HG03280 (cell line): ENCODE data around the gene HOATZ.

Experiments
- ATAC-seq: cut with Tn5 transposase; IDR thresholded peaks from one replicate; pipeline ENCODE4 v1.9.1; 2021; ENCODE audit warnings: mild to moderate bottlenecking, moderate library complexity; ENCODE audit not compliant: unreplicated experiment

Gene HOATZ

DNA sequence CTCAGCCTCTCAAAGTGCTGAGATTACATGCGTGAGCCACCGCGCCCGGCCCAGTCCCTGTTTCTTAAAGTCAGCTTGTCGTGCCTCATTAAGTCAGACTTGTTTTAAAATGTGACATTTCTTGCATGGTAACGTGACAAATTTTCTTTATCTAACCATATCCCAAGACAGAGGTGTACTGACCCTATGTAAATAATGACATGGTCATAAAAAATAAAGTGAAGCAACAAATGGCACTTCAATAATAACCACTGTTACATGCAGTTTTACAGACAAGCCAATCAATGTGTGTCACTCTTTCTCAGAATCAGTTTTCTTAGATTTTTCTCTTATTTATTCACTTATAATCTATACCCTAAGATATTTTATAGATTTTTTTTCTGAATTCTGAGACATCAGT lies 61.2 kb downstream of the HOATZ start:
- ATAC-seq, result no peak

DNA sequence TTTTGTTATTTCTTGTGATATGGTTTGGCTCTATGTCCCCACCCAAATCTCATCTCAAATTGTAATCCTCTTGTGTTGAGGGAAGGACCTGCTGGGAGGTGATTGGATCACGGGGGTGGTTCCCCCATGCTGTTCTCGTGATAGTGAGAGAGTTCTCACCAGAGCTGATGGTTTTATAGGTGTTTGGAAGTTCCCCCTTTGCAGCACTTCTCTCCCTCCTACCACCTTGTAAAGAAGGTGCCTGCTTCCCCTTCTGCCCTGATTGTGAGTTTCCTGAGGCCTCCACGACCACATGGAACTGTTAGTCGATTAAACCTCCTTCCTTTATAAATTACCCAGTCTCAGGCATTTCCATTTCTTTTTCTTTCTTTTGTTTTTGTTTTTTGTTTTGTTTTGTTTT lies 63.2 kb downstream of the HOATZ start:
- ATAC-seq, result no peak

DNA sequence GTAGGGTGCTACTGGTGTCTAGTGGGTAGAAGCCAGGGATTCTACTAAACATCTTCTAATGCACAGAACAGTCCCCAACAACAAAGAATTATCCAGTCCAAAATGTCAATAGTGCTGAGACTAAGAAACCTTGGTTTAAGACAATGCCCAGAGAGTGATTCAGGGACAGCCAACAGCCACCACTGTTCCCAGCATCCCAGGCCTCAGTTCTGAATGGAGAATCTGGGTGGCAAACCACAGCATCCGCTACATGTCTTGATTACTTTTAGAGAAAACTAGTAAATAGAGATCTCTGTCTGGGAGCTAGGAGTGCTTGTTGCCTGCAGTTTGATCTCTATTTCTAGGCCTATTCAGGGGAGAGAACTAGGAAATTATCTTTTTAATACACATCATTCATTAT lies 66.8 kb downstream of the HOATZ start:
- ATAC-seq, result no peak

DNA sequence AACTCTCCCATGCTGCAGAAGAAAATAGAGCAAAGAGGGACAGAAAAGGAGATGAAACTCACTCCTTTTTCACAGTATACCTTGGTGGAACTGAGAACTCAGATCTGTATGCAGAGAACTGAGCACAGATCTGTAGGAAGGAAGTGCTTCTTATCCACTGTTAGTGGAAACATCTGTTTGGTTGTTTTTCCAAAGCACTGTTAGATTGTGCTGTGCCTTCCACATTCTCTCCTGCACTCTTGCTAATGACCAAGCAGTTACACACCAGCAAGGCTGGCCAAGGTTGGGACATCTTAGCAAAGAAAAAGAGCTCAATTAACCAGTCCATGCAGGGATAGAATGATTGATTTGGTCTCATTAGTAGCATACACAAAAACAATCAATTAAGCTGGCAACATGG lies 67.6 kb downstream of the HOATZ start:
- ATAC-seq, result no peak

DNA sequence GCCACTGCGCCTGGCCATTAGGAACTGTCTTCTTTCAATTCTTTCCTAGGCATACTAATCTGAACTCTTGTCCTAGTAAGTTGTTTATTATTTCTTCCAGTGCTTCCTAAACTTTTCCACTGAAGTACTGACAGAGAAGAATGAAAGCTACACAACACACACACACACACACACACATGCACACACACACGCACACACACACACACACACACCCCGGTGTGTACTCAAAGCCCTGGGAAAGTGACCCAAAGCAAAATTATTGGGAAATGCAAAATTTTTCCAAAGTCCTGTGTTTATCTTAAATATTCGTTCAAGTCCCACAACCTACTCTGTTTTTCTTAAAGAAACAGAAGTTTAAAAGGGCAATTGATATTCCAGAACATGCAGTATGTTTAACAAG lies 68.3 kb downstream of the HOATZ start:
- no peak for ATAC-seq

DNA sequence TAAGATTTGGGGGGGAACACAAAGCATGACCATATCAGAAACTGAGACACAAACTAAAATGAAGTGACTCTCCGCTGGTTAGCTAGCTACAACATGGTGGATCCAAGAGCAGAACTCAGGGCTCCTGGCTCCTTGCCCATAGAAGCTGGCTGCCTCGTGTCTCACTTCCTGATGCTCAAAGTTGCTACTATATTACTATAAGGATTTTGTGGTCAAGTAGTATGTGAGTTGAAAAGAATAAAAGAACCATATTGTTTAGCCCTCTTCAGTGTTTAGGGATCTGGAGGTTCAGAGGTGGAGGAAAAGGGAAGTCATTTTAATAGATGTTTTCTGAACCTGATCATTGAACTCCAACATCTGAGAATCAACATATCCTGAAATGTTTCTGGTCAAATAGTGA lies 70.8 kb downstream of the HOATZ start:
- no peak for ATAC-seq

DNA sequence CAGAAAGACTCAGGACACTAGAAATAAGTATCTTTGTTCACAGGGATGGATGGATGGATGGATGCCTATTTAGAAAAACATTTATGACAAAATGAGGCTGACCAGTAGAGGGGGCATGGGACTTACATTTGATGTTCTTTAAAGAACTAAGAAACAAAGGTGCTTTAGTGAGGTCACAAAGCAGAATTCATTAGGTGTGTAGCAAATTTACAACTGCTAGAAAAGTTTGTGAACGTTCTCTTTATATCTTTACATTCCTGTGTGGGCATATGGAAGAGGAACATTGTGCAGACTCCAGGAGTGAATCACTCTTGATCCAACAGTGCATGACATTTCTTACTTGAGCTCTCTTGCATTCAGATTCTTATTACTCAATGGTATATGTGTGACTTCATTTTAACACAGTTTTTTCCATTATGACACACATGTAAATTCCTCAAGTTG lies 71.8 kb downstream of the HOATZ start:
- ATAC-seq, result peak; percentile 61
